Kidney (tissue), 14 donors: ENCODE results near the gene BCL6. TPM values are rescaled to one million over a fixed set of nuclear protein-coding genes. Genes with fewer than 3 reads are reported as not detected.
"Not testable (repeated sequence)": the region's sequence is repeated elsewhere in the genome, so short reads cannot be mapped to it uniquely, and the experiment has no call there.

Source experiments
- DNase-seq, 5 donors: peaks; one replicate each; pipeline ENCODE4 v3.0.0-alpha.2; 2013 to 2020
- FAIRE-seq: peaks from 2 replicates; lab custom pipeline; 2012; peaks lifted over from hg19 to GRCh38; lab: Jason Lieb, UNC
- H3K27ac ChIP-seq, 2 donors: one replicate each; pipeline ENCODE4 v1.7.0; 2013; ENCODE audit warnings: low read depth in 2 of 2, low read length in 2 of 2, inconsistent platforms in 1 of 2
- H3K27me3 ChIP-seq: one replicate; pipeline ENCODE4 v1.7.1; 2013; ENCODE audit warnings: low read length, inconsistent platforms; ENCODE audit not compliant: control insufficient read depth, insufficient read depth
- H3K36me3 ChIP-seq, 3 donors: one replicate each; pipeline versions ENCODE4 v1.7.0 to v1.7.1; 2013; ENCODE audit warnings: low read length in 3 of 3, control low read depth in 1 of 3, inconsistent platforms in 1 of 3; ENCODE audit not compliant: insufficient read depth in 3 of 3, control insufficient read depth in 2 of 3
- H3K4me1 ChIP-seq, 3 donors: one replicate each; pipeline versions ENCODE4 v1.7.0 to v1.7.1; 2013; ENCODE audit warnings: low read length in 3 of 3, inconsistent platforms in 1 of 3, low read depth in 1 of 3; ENCODE audit not compliant: control insufficient read depth in 2 of 3, insufficient read depth in 2 of 3
- H3K4me3 ChIP-seq, 3 donors: one replicate each; pipeline versions ENCODE4 v1.7.0 to v1.8.1; 2013; ENCODE audit warnings: low read length in 3 of 3, control low read depth in 1 of 3, inconsistent platforms in 1 of 3
- H3K9ac ChIP-seq, 3 donors: one replicate each; pipeline versions ENCODE4 v1.7.0 to v1.7.1; 2013; ENCODE audit warnings: low read length in 3 of 3, control low read depth in 1 of 3, inconsistent platforms in 1 of 3
- H3K9me3 ChIP-seq, 3 donors: one replicate each; pipeline versions ENCODE4 v1.7.0 to v1.7.1; 2013; ENCODE audit warnings: low read length in 3 of 3, control low read depth in 1 of 3, inconsistent platforms in 1 of 3; ENCODE audit not compliant: control insufficient read depth in 2 of 3, insufficient read depth in 1 of 3
- intact Hi-C: fragments of 100-400 bp; cut with DNase I; formaldehyde crosslinking; loops from one replicate; pipeline ENCODE4 v1.11.1; 2022
- polyA plus RNA-seq: library from polyadenylated mRNA; stranded (reverse); fragments of 350-450 nt; fragmentation: Illumina TruSeq; extraction: RNeasy Lipid Tissue Mini Kit (QIAGEN cat#74804); gene quantifications from one replicate; pipeline ENCODE4 v1.2.3, GENCODE V29; 2014; ENCODE audit warnings: low read depth, low replicate concordance; ENCODE audit not compliant: insufficient read depth
- total RNA-seq: library from RNA; stranded (reverse); fragmentation: NEBNext Ultra II Directional; extraction: Animal tissue kit (Norgen Biotek cat#: 25700); gene quantifications from one replicate; pipeline ENCODE4 v1.2.1, GENCODE V29; 2021
- TF ChIP-seq, protein P1 (sequence below): IDR thresholded peaks from 3 replicates; pipeline ENCODE4 v1.5.1; 2012; ENCODE audit warnings: mild to moderate bottlenecking, moderate library complexity, borderline replicate concordance; ENCODE audit not compliant: insufficient read depth; ENCODE audit errors: extremely low read depth
- donor health status: control.
- donor health status: control.
- donor health status: control.
- donor health status: control.
- donor health status: control.
- donor health status: DM: yes; HTN: yes; CAD: no.
- donor health status: Normal renal cell carcinoma (clear cell type).

BCL6 gene
- total and polyA plus RNA-seq, 2 donors from 2014 or later: 7.3 to 110 TPM

DNA sequence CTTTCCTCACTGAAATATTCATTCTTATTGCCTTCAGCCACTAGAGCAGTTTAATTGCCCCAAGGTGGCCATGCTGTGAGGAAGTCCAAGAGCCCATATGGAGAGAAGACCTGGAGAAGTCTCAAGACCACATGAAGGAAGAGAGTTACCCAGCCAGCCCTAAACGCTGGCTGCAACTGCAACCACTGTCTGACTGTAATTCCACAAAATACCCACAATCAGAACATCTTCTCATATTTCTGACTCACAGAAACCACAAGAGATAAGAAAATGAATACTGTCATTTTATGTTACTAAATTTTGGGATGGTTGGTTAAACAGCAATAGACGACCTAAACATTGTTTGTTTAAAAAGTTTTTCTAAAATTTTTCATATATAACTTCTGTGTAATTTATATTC is 60.4 kb downstream of the BCL6 start:
- DNase-seq: no peak
- intact Hi-C loops: no loop called here
- TF ChIP-seq, protein P1, sequence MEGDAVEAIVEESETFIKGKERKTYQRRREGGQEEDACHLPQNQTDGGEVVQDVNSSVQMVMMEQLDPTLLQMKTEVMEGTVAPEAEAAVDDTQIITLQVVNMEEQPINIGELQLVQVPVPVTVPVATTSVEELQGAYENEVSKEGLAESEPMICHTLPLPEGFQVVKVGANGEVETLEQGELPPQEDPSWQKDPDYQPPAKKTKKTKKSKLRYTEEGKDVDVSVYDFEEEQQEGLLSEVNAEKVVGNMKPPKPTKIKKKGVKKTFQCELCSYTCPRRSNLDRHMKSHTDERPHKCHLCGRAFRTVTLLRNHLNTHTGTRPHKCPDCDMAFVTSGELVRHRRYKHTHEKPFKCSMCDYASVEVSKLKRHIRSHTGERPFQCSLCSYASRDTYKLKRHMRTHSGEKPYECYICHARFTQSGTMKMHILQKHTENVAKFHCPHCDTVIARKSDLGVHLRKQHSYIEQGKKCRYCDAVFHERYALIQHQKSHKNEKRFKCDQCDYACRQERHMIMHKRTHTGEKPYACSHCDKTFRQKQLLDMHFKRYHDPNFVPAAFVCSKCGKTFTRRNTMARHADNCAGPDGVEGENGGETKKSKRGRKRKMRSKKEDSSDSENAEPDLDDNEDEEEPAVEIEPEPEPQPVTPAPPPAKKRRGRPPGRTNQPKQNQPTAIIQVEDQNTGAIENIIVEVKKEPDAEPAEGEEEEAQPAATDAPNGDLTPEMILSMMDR: no peak
- Histone ChIP-seq H3K27me3 (no peaks in the 10 kb centered on the region), H3K4me3 (no peak overlapping the region), H3K36me3 (no peaks in the 10 kb centered on the region), H3K9ac (no peak overlapping the region), H3K9me3 (peaks cover 0 to 6% (median 3%) of the 10 kb centered on the region in 3 donors), H3K4me1 (no peaks in the 10 kb centered on the region), H3K27ac (no peak overlapping the region)
- no peak for FAIRE-seq

DNA sequence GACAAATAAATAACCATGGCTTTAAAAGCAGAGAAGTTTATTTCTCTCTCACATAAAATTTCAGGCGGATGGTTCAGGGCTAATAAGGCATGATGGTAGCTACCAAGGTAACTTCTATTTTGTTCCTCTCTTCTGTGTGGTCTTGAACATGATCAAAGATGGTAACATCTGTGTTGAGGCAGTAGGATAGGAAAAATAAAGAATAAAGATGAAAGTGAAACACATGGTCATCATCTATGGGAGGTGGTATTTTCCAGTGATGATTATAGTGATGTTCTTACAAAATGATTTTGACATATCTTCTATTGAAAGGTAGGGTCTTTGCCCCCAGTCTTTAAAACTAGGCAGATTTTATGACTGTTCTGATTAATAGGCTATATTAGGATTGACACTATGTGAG is 60.8 kb downstream of the BCL6 start:
- Histone ChIP-seq H3K36me3 (no peaks in the 10 kb centered on the region), H3K4me1 (no peaks in the 10 kb centered on the region), H3K9ac (no peak overlapping the region), H3K27me3 (no peaks in the 10 kb centered on the region), H3K27ac (no peak overlapping the region), H3K4me3 (no peak overlapping the region), H3K9me3 (peaks cover 0 to 6% (median 3%) of the 10 kb centered on the region in 3 donors)
- no peak for DNase-seq
- intact Hi-C loops: no loop called here
- TF ChIP-seq, protein P1: no peak
- no peak for FAIRE-seq

DNA sequence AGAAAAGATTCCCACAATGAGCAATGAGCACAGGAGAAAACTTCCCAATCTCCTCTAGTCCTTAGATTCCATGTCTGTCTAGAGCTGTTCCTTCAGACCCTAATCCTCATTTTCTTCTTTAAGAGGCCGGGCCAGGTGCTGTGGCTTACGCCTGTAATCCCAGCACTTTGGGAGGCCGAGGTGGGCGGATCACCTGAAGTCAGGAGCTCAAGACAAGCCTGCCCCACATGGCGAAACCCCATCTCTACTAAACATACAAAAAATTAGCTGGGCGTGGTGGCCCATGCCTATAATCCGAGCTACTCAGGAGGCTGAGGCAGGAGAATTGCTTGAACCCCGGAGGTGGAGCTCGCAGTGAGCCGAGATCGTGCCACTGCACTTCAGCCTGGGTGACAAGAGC is 63.5 kb downstream of the BCL6 start:
- H3K9me3 ChIP-seq, H3K27me3 ChIP-seq, H3K27ac ChIP-seq, H3K4me1 ChIP-seq, FAIRE-seq, H3K4me3 ChIP-seq, intact Hi-C loops, DNase-seq, H3K9ac ChIP-seq, H3K36me3 ChIP-seq: not testable (repeated sequence)

DNA sequence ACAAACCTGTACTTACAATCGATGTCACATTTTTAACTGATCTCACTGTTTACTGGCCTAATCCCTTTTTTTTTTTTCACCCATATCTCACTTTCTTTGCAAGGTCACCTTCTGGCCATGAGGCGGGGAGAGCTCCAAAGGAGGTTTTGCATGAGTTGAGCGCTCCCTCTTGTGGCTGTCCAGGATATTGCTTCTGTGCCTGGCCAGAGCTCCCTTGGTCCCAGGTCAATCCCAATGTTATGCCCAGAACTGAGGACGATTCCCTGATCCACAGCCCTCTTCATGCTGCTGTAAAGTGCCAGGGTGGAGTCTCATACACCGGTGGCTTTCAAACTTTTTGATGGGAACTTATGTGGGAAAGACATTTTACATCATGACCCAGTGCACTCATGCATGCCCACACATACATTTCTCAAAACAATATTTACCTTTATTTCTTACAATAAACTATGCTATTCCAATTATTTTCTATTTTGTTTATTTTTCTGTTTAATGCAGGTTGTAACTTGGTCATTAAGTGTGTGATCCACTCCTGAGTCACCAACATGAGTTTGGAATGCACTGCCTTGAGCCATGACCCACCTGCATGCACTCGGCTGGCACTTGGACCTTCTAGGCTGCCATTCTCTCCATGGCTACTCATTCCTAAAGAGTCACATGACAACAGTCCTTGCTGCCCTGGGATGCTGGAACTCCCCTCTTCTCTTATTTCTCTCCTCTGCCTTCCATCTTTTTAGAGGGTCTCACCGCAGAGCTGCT is 65.5 kb downstream of the BCL6 start:
- TF ChIP-seq, protein P1: peak; percentile 96
- no peaks in the 10 kb centered on the region for H3K4me1 ChIP-seq
- H3K27ac ChIP-seq: no peak overlapping the region
- H3K4me3 ChIP-seq: no peak overlapping the region
- no peaks in the 10 kb centered on the region for H3K27me3 ChIP-seq
- peak; percentile 81 to 88 (median 85) for DNase-seq
- no peak for FAIRE-seq
- intact Hi-C loops: loop anchor here (5.0 kb wide), 1 partner anchor 363 kb away; no protein-coding TSS in a partner anchor
- no peaks in the 10 kb centered on the region for H3K9me3 ChIP-seq
- no peak overlapping the region for H3K9ac ChIP-seq
- no peaks in the 10 kb centered on the region for H3K36me3 ChIP-seq
